Measurements from ENCODE around the gene CPED1.

DNA sequence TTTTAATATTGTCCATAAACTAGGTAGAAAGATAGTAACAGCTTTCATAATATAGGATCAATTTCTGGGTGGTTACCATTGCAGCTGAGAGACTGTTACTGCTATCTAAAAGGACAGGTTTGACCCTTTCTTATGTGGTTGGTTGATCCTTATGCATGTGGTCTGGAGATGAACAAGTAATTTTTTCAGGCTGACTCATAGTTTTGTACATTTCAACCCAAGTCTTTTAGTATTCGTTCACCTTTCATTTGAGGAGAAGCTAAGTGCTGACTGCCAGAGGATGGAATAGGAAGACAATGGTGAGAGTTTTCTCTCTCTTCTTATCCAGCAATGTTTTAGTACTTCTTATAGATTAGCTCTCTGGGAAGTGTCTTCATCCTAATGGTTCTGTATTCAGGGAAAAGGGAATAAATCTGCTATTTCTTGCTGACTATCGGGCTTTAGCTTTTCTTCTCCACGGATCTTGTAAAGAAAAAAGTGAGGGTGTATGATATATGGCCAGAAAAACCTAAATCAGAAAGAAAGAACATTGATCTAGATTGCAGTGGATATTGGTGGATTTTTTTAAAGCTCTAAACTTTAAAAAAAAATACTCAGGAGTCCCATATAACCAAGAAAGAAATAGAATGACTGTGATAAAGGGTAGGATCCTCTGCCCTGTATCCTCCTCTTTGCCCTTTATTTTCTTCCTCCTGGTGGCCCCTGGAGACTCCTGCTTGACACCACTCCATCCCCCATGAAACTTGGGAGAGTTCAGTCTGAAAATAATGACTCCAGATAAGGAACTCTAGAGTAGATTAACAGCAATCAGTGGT is 88.0 kb downstream of the CPED1 start:
- TF ChIP-seq, protein P1, sequence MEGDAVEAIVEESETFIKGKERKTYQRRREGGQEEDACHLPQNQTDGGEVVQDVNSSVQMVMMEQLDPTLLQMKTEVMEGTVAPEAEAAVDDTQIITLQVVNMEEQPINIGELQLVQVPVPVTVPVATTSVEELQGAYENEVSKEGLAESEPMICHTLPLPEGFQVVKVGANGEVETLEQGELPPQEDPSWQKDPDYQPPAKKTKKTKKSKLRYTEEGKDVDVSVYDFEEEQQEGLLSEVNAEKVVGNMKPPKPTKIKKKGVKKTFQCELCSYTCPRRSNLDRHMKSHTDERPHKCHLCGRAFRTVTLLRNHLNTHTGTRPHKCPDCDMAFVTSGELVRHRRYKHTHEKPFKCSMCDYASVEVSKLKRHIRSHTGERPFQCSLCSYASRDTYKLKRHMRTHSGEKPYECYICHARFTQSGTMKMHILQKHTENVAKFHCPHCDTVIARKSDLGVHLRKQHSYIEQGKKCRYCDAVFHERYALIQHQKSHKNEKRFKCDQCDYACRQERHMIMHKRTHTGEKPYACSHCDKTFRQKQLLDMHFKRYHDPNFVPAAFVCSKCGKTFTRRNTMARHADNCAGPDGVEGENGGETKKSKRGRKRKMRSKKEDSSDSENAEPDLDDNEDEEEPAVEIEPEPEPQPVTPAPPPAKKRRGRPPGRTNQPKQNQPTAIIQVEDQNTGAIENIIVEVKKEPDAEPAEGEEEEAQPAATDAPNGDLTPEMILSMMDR (IDR thresholded peaks at IDR 0.05), result no peak
- TF ChIP-seq POLR2AphosphoS5 (IDR thresholded peaks at IDR 0.05; ENCODE audit: low read depth, low read length) (no peak), TCF7L2 (IDR thresholded peaks at IDR 0.05; ENCODE audit: low read depth, low read length) (no peak)
- TF ChIP-seq, protein P2, sequence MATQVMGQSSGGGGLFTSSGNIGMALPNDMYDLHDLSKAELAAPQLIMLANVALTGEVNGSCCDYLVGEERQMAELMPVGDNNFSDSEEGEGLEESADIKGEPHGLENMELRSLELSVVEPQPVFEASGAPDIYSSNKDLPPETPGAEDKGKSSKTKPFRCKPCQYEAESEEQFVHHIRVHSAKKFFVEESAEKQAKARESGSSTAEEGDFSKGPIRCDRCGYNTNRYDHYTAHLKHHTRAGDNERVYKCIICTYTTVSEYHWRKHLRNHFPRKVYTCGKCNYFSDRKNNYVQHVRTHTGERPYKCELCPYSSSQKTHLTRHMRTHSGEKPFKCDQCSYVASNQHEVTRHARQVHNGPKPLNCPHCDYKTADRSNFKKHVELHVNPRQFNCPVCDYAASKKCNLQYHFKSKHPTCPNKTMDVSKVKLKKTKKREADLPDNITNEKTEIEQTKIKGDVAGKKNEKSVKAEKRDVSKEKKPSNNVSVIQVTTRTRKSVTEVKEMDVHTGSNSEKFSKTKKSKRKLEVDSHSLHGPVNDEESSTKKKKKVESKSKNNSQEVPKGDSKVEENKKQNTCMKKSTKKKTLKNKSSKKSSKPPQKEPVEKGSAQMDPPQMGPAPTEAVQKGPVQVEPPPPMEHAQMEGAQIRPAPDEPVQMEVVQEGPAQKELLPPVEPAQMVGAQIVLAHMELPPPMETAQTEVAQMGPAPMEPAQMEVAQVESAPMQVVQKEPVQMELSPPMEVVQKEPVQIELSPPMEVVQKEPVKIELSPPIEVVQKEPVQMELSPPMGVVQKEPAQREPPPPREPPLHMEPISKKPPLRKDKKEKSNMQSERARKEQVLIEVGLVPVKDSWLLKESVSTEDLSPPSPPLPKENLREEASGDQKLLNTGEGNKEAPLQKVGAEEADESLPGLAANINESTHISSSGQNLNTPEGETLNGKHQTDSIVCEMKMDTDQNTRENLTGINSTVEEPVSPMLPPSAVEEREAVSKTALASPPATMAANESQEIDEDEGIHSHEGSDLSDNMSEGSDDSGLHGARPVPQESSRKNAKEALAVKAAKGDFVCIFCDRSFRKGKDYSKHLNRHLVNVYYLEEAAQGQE (IDR thresholded peaks at IDR 0.05; ENCODE audit: insufficient read depth in 1 of 2, low read depth in 2 of 2, low read length in 1 of 2), result no peak
